Gastroesophageal sphincter (tissue), 3 donors: ENCODE measurements around the gene FAU.

Experiments used
- CTCF ChIP-seq, 4 experiments: fragments of 200-600 bp in 2 of 4; fragments of 450-650 bp in 2 of 4; sonication (generic) in 1 of 4; IDR thresholded peaks; one replicate each; pipeline ENCODE4 v1.5.1; 2017 to 2019; ENCODE audit warnings: antibody characterized with exemption in 4 of 4, mild to moderate bottlenecking in 2 of 4, moderate library complexity in 2 of 4
- POLR2A ChIP-seq, 2 donors: fragments of 450-650 bp; IDR thresholded peaks; one replicate each; pipeline ENCODE4 v1.6.1; 2017; ENCODE audit warnings: antibody characterized with exemption in 2 of 2, mild to moderate bottlenecking in 2 of 2, moderate library complexity in 1 of 2
- POLR2AphosphoS5 ChIP-seq: sonication (generic); formaldehyde crosslinking; IDR thresholded peaks from one replicate; pipeline ENCODE4 v1.6.1; 2017; ENCODE audit warnings: antibody characterized with exemption

GRCh38 chr11:65085446-65085845 is 36.5 kb downstream of the FAU start:
- TF ChIP-seq CTCF (IDR thresholded peaks at IDR 0.05) (no peak), POLR2AphosphoS5 (no peak), POLR2A (IDR thresholded peaks at IDR 0.05) (no peak)
